ENCODE data around the gene DPH2. TPM values are rescaled to one million over a fixed set of nuclear protein-coding genes. Genes with fewer than 3 reads are reported as not detected.

DPH2 gene
- total RNA-seq, 2 experiments from 2014 or later: 28.6 to 42.1 TPM

- intact Hi-C loops (cut with micrococcal nuclease; ENCODE audit: unreplicated experiment): no loop called here
- H3K9me3 ChIP-seq (ENCODE audit: low read length): no peaks in the 10 kb centered on the region
- no peak overlapping the region for H3K27ac ChIP-seq (ENCODE audit: low read depth, low read length, poor library complexity, severe bottlenecking)
- H3K4me2 ChIP-seq (ENCODE audit: low read length): no peak overlapping the region
- H4K20me1 ChIP-seq (ENCODE audit: insufficient read depth, low read length): no peaks in the 10 kb centered on the region
- no peak overlapping the region for H3K4me3 ChIP-seq (ENCODE audit: low read depth, low read length, poor library complexity, severe bottlenecking)
- ChIA-PET CTCF (ENCODE audit: unreplicated experiment) (no interaction called here), POLR2A (no interaction called here)
- DNase-seq (ENCODE audit: low spot score): no peak
- no peaks in the 10 kb centered on the region for H3K9me2 ChIP-seq (ENCODE audit: insufficient read depth, low read length)
- H3K4me1 ChIP-seq (ENCODE audit: insufficient read depth, low read length, poor library complexity, severe bottlenecking): no peaks in the 10 kb centered on the region
- no peak for TF ChIP-seq CTCF (conservative IDR thresholded peaks at IDR 0.05; ENCODE audit: low read length)
- no peak for TF ChIP-seq EZH2phosphoT487 (IDR thresholded peaks at IDR 0.05; ENCODE audit: borderline replicate concordance, low read depth, low read length)
- no TSS peak for BruUV-seq (replicated peaks)
- H2AFZ ChIP-seq (ENCODE audit: low read length): no peak overlapping the region
- H3K36me3 ChIP-seq (ENCODE audit: insufficient read depth, low read length): peaks cover 10% of the 10 kb centered on the region
- no peaks in the 10 kb centered on the region for H3K79me2 ChIP-seq (ENCODE audit: insufficient read depth, low read depth, low read length)
Observed at GRCh38 chr1:43982808-43983207, 13.0 kb downstream of the DPH2 start.

- Histone ChIP-seq H3K27ac (ENCODE audit: low read depth, low read length, poor library complexity, severe bottlenecking) (no peak overlapping the region), H3K36me3 (ENCODE audit: insufficient read depth, low read length) (peaks cover 5% of the 10 kb centered on the region), H4K20me1 (ENCODE audit: insufficient read depth, low read length) (no peaks in the 10 kb centered on the region), H3K9me3 (ENCODE audit: low read length) (no peaks in the 10 kb centered on the region), H3K4me1 (ENCODE audit: insufficient read depth, low read length, poor library complexity, severe bottlenecking) (no peaks in the 10 kb centered on the region), H2AFZ (ENCODE audit: low read length) (no peak overlapping the region), H3K79me2 (ENCODE audit: insufficient read depth, low read depth, low read length) (no peaks in the 10 kb centered on the region), H3K9me2 (ENCODE audit: insufficient read depth, low read length) (no peaks in the 10 kb centered on the region), H3K4me3 (ENCODE audit: low read depth, low read length, poor library complexity, severe bottlenecking) (no peak overlapping the region), H3K4me2 (ENCODE audit: low read length) (no peak overlapping the region)
- no peak for TF ChIP-seq EZH2phosphoT487 (IDR thresholded peaks at IDR 0.05; ENCODE audit: borderline replicate concordance, low read depth, low read length)
- TF ChIP-seq CTCF (conservative IDR thresholded peaks at IDR 0.05; ENCODE audit: low read length): no peak
- POLR2A ChIA-PET: no interaction called here
- intact Hi-C loops (cut with micrococcal nuclease; ENCODE audit: unreplicated experiment): no loop called here
- DNase-seq (ENCODE audit: low spot score): no peak
- no TSS peak for BruUV-seq (replicated peaks)
- CTCF ChIA-PET (ENCODE audit: unreplicated experiment): no interaction called here
Observed at GRCh38 chr1:43983253-43983899, 13.6 kb downstream of the DPH2 start.

- CTCF ChIA-PET (ENCODE audit: unreplicated experiment): no interaction called here
- Histone ChIP-seq H3K36me3 (ENCODE audit: insufficient read depth, low read length) (no peaks in the 10 kb centered on the region), H3K4me1 (ENCODE audit: insufficient read depth, low read length, poor library complexity, severe bottlenecking) (no peaks in the 10 kb centered on the region), H3K9me2 (ENCODE audit: insufficient read depth, low read length) (no peaks in the 10 kb centered on the region), H3K4me3 (ENCODE audit: low read depth, low read length, poor library complexity, severe bottlenecking) (no peak overlapping the region), H2AFZ (ENCODE audit: low read length) (no peak overlapping the region), H3K4me2 (ENCODE audit: low read length) (no peak overlapping the region), H3K9me3 (ENCODE audit: low read length) (no peaks in the 10 kb centered on the region), H3K27ac (ENCODE audit: low read depth, low read length, poor library complexity, severe bottlenecking) (no peak overlapping the region), H4K20me1 (ENCODE audit: insufficient read depth, low read length) (no peaks in the 10 kb centered on the region), H3K79me2 (ENCODE audit: insufficient read depth, low read depth, low read length) (no peaks in the 10 kb centered on the region)
- BruUV-seq (replicated peaks): no TSS peak
- no peak for DNase-seq (ENCODE audit: low spot score)
- TF ChIP-seq EZH2phosphoT487 (IDR thresholded peaks at IDR 0.05; ENCODE audit: borderline replicate concordance, low read depth, low read length) (no peak), CTCF (conservative IDR thresholded peaks at IDR 0.05; ENCODE audit: low read length) (no peak)
- intact Hi-C loops (cut with micrococcal nuclease; ENCODE audit: unreplicated experiment): no loop called here
- POLR2A ChIA-PET: no interaction called here
Observed at GRCh38 chr1:43984855-43985254, 15.0 kb downstream of the DPH2 start.

Measured in OCI-LY7 (cell line).